ENCODE measurements around the gene NHLH1.

Gene NHLH1

GRCh38 chr1:160366731-160367515, at the start of gene NHLH1:
TSS of gene NHLH1 (plus strand) at chr1:160367071. CDS start at chr1:160370732, 3,661 bp downstream.
- DNase-seq, result no peak

GRCh38 chr1:160322831-160323230, 44.0 kb upstream of the NHLH1 start:
- DNase-seq, result no peak

- no peak for DNase-seq
Measured at GRCh38 chr1:160325252-160325651, 41.6 kb upstream of the NHLH1 start.

- DNase-seq, result no peak
Measured at GRCh38 chr1:160326418-160326817, 40.5 kb upstream of the NHLH1 start.

GRCh38 chr1:160328184-160328583, 38.7 kb upstream of the NHLH1 start:
- DNase-seq, result no peak

- no peak for DNase-seq
Measured at GRCh38 chr1:160330119-160330518, 36.8 kb upstream of the NHLH1 start.

- DNase-seq, result no peak
Measured at GRCh38 chr1:160332516-160332915, 34.4 kb upstream of the NHLH1 start.

- DNase-seq, result no peak
Measured at GRCh38 chr1:160338580-160338979, 28.3 kb upstream of the NHLH1 start.

- DNase-seq, result no peak
Measured at GRCh38 chr1:160340146-160340545, 26.7 kb upstream of the NHLH1 start.

- no peak for DNase-seq
Measured at GRCh38 chr1:160340866-160341265, 26.0 kb upstream of the NHLH1 start.

GRCh38 chr1:160342526-160342925, 24.3 kb upstream of the NHLH1 start:
- DNase-seq, result no peak

GRCh38 chr1:160342953-160343869, 23.7 kb upstream of the NHLH1 start, which contains the start of the genes COPA and NCSTN:
TSS of gene COPA (minus strand) at chr1:160343250. CDS start at chr1:160343170, 80 bp downstream.
TSS of gene NCSTN (plus strand) at chr1:160343383. CDS start at chr1:160343397, 14 bp downstream.
- peak; percentile 78 for DNase-seq

GRCh38 chr1:160344241-160344640, 22.6 kb upstream of the NHLH1 start:
- DNase-seq, result no peak

GRCh38 chr1:160344936-160345335, 21.9 kb upstream of the NHLH1 start:
- no peak for DNase-seq

GRCh38 chr1:160346463-160346862, 20.4 kb upstream of the NHLH1 start:
- no peak for DNase-seq

- no peak for DNase-seq
Measured at GRCh38 chr1:160346958-160347357, 19.9 kb upstream of the NHLH1 start.

- DNase-seq, result no peak
Measured at GRCh38 chr1:160351629-160352028, 15.2 kb upstream of the NHLH1 start.

GRCh38 chr1:160352555-160352954, 14.3 kb upstream of the NHLH1 start:
- no peak for DNase-seq

- DNase-seq, result no peak
Measured at GRCh38 chr1:160353223-160353622, 13.6 kb upstream of the NHLH1 start.

- no peak for DNase-seq
Measured at GRCh38 chr1:160354388-160354985, 12.4 kb upstream of the NHLH1 start.

GRCh38 chr1:160357286-160358002, 9.4 kb upstream of the NHLH1 start:
- DNase-seq, result no peak

- DNase-seq, result no peak
Measured at GRCh38 chr1:160358073-160358472, 8.8 kb upstream of the NHLH1 start.
